DND-41 (cell line): ENCODE measurements around the gene AMD1.

Source experiments
- EZH2 ChIP-seq: IDR thresholded peaks from 3 replicates; pipeline ENCODE4 v1.6.1; 2012; ENCODE audit warnings: borderline replicate concordance, low read depth, mild to moderate bottlenecking, moderate library complexity, low read length, inconsistent platforms; ENCODE audit not compliant: severe bottlenecking
- TF ChIP-seq, protein P1 (sequence below): IDR thresholded peaks from 2 replicates; pipeline ENCODE4 v1.5.1; 2012; ENCODE audit warnings: borderline replicate concordance, low read length, moderate library complexity, mild to moderate bottlenecking; ENCODE audit not compliant: poor library complexity, severe bottlenecking; ENCODE audit errors: extremely low read depth

DNA sequence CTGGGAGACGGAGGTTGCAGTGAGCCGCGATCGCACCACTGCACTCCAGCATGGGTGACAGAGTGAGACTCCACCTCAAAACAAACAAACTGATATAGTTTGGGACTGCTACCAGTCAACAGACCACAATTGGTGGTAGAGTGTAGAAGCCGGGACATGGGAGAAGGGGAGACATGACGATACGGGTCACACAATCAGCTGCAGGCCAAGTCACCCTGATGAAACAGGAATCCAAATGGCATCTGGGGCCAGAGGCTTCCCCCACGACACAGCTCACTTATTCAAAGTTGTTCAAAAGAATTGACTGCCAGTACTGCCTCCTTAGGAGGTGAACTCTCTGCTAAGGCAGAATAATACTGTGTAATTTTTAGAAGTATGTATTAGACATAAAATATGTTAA lies 27.5 kb downstream of the AMD1 start:
- TF ChIP-seq, protein P1, sequence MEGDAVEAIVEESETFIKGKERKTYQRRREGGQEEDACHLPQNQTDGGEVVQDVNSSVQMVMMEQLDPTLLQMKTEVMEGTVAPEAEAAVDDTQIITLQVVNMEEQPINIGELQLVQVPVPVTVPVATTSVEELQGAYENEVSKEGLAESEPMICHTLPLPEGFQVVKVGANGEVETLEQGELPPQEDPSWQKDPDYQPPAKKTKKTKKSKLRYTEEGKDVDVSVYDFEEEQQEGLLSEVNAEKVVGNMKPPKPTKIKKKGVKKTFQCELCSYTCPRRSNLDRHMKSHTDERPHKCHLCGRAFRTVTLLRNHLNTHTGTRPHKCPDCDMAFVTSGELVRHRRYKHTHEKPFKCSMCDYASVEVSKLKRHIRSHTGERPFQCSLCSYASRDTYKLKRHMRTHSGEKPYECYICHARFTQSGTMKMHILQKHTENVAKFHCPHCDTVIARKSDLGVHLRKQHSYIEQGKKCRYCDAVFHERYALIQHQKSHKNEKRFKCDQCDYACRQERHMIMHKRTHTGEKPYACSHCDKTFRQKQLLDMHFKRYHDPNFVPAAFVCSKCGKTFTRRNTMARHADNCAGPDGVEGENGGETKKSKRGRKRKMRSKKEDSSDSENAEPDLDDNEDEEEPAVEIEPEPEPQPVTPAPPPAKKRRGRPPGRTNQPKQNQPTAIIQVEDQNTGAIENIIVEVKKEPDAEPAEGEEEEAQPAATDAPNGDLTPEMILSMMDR: no peak
- no peak for TF ChIP-seq EZH2
